GM19324 (cell line): ENCODE data around the gene LCAT.
"Not testable (repeated sequence)": the region's sequence is repeated elsewhere in the genome, so short reads cannot be mapped to it uniquely, and the experiment has no call there.

ENCODE experiments used
- ATAC-seq: cut with Tn5 transposase; IDR thresholded peaks from one replicate; pipeline ENCODE4 v1.9.1; 2021; ENCODE audit warnings: mild to moderate bottlenecking, moderate library complexity; ENCODE audit not compliant: unreplicated experiment, low FRiP score

Gene LCAT

DNA sequence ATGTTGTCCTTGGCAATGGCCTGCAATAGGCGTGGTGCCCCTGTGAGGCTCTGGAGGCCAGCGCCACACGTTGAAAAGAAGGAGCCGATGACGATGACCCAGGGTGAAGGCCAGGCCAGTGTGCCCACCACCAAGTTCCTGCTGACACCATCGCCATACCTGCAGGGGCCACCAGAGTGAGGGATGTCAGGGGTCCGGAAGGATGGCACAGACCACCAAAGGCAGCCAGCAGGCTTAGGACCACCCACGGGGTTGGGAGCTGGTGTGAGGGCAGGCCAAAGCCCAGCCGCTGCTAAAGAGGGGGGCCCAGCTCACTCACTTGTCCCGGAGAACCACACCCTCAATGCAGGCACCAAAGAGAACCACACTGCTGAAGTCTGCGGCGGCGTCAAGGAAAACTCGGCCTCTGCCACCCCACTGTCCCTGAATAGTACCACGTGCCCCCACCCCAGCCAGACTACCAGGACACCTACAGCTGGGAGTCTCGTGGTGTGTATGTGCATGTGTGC is 6.5 kb upstream of the LCAT start:
- no peak for ATAC-seq

DNA sequence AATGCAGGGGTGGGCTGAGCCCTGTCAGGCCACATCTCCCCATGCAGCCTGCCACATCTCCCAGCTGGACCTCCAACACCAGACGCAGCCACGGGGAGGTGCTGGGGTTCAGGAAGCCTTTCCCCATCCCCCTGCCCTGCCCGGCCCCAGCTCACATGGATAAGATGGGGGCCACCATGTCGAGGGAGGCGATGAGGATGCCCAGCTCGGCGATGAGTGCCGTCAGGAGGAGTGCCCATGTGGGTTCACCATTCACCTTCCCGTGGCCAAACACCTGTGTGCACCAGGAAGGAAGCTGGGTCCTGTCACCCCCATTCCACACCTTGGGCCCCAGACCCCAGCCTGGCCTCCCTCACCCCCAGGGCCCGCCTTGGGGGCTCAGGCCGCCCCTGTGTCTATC is 5.7 kb upstream of the LCAT start:
- ATAC-seq: no peak

DNA sequence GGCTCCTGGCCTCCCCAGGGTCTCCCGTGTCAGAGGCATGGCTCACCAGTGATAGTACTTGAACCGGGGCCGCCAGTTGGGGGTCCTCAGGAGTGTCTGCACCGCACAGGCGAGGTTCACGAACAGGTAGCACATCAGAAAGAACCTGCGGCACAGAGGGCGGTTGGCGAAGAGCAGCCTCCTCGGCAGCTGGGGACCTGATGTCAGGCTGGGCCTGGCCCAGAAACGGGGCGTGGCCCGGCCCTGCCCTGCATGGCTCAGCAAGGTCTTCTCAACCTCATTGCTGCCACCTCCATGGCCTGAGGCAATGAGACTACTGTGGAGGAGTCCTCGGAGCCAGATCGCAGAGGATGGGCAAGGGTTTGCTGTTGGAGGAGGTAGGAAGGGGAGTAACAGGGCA is 4.1 kb upstream of the LCAT start:
- no peak for ATAC-seq

DNA sequence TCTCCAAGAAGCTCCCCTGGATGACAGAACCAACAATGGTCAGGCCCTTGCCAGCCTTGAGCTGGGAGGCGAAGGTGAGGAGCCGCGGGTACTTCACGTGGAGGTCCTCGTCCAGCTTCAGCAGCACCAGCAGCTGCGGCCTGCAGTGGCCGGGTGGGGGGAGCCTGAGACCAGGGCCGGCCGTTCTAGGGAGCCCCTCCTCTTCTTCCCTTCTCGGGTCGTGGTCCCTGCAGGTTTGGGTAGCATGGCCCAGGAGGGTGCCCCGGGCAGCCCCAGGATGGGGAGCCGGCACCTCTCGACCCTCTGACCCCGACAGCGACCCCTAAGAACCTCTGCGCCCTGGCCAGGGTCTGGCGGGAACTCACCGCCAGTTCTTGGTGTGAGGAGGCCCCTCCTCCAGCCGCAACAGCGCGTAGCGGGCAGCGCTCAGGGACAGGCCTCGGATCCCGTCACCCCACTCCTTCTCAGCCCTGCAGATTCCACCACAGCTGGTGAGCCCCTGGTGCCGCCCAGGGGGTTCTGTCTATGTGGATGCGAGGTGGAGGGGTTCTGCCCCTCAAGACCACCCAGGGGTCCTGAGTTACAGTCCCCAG is 3.1 kb upstream of the LCAT start:
- ATAC-seq: no peak

DNA sequence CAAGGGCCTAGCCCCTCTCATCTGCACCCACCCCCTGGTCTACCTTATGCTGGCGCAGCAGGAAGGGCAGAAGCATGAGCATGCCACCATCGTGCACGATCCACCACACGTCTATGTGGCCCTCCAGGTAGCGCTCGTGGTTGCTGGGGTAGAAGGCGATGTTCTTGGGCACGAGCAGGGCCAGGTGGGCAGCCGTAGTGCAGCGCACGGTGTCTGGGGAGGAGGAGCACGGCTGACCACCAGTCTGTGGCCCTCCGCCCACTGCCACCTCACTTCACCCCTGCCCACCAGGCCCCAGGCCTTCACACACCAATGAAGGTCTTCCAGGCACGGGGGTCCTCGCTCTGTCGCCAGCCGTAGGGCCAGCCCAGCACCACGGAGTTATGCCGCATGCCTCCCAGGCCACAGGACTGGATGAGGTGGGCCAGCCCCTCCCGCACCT is 2.2 kb upstream of the LCAT start:
- no peak for ATAC-seq

DNA sequence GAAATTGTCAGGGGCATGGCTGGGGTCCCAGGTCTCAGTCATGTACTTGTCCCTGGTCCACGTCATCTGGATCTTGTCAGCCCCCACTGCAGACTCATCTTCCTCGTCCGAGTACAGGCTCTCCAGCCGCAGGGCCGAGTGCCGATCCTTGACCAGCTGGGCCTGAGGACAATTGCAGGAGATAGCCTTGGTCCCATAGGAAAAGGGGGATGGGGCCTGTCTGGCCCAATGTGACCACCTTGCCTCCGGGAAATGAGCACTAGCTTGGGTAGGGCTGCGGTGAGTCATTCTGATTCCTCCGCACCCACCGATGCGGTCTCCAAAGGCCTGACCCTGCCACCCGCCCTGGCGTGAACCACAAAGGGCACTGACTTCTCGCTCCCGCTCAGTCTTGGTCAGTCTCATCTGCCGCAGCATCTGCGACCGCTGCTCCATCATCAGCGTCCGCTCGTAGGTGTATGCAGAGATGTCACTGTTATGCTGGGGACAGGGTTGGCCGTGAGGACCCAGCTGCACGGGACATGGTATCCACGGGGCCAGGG is 1.5 kb upstream of the LCAT start:
- no peak for ATAC-seq

DNA sequence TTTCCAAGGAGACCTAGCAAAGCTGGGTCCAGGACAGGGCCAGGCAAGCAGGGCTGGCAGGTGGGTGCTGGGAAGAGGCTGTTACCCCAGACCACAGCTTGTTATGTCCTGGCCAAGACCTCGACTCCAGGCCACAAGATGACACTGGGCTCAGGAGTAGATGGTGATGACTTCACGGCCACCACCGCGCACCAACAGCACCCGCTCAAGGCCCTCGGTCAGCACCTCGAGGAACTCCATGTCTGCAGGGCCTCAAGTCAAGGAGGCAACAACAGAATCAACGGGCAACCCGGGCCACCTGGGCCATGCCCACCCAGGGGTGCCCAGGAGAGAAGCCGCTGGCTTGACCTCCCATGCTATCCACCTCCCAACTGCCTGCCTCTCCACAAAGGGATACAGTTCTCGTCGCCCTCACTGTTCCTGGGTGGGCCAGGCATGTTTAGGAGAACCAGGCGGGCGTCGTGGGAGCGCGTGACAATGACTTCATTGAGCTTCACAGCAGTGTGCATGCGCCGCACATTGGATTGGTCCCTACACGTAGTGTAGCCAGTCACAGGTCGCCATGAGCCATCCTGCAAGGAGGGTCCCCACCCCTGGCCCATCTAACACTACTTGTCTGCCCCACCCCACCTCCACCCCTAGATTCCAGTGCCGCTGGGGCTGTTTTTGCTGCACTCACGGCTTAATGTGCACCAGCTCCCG is 921 bp upstream of the LCAT start:
- no peak for ATAC-seq

DNA sequence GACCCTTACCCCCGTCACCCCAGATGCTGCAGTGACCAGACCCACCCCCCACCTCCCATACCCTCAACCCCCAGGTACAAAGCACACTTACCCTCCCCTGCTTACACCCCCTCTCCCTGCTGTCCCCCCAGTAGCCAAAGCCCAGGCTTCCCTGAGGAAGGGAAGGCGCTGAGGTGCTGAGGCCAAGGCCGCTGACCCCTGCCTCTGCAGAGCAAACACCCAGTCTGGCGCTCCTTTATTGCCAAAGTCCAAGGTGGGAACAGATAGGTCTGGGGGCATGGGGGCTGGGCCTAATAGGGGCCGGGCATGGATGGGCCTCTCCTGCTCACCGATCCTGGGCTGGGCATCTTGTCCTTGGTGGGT is 683 bp downstream of the LCAT start:
- no peak for ATAC-seq

DNA sequence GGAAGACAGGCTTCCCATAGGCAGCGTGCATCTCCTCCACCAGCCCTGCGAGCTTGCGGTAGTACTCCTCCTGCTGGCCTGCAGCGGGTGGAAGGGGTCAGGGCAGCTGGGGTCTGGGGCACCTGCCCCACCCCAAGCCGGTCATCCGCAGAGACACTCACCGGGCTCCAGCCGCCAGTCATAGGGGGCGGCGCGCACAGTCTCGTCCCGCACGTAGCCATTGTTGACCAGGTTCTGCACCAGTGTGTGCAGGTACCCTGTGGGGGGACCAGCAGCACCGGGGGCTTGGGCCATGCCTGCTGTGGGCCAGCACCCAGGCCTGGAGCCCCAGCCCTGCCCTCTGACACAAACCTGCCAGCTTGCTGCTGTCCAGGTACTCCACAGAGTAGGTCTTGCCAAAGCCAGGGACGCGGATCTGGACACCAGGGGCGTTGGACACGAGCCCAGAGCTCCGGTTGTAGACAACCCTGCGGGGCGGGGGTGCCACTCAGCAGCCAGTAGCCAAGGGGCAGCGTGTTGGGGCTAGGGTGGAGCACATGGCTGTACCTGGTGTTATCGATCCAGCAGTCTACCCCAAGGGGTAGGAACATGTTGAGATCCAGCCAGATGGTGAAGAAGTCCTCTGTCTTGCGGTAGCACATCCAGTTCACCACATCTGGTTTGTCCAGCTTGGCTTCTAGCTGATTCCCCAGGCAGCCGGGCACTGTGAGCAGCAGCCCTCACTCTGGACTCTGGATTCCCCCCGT is 1.2 kb downstream of the LCAT start:
- no peak for ATAC-seq

DNA sequence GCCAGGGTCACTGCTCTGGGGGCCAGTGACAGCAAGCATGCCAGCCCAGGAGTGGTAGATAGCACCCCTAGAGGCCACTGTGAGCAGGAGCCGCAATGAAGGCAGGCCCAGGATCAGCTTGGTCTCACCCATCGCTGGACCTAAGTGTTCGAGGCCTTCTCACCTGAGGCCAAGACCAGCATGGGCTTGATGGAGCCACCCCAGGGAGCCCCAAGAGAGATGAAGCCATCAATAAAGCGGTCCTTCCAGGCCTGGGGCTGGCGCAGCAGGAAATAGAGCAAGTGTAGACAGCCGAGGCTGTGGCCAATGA is 1.8 kb downstream of the LCAT start:
- no peak for ATAC-seq

DNA sequence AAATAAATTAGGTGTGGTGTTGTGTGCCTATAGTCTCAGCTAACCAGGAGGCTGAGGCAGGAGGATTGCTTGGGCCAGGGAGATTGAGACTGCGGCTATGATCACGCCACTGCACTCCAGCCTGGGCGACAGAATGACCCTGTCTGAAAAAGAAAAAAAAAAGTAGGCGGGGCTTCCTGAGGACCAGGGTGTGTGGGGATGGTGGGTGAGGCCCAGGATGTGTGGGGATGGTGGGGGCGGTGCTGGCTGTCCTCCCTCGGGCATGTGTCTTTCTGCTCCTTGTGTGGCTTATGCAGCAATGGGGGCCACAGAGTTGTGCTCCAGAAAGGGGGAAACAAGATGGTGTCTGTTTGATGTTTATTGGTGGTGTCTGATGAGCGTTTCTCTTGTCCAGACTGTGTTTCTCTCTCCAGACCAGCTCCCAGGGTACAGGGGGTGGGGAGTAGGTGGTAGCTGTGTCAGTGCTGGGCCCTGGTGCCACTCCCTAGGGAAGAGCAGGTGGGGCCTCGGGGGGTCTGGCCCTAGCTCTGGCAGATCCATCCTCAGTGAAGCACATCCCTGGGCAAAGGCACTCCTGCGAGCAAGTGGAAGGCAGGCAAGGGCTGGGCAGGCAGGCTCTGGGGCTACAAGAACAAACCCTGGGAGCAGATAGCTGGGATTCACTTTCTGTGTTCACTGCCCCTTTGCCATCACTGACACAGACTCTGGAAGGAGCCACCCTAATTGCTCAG is 2.3 kb downstream of the LCAT start:
- no peak for ATAC-seq

DNA sequence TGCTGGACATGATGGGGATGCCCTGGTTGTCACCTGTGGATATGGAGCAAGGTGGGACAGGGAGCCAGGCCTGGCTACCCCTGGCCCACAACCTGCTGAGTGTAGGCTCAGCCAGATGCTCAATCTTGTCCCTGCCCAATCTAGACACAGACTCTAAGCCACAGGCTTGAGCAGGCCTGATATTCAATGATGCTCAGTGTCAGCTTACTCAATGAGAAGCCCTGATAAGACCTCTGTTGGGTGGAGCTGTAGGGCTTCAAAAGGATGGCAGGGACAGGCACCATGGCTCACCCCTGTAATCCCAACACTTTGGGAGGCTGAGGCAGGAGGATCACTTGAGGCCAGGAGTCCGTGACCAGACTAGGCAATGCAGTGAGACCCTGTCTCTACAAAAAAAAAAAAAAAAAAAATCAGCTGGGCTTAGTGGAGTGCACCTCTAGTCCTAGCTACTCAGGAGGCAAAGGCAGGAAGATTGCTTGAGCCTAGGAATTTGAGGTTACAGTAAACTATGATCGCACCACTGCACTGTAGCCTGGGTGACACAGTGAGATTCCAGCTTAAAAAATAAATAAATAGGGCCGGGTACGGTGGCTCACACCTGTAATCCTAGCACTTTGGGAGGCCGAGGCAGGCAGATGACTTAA is 3.4 kb downstream of the LCAT start:
- no peak for ATAC-seq

DNA sequence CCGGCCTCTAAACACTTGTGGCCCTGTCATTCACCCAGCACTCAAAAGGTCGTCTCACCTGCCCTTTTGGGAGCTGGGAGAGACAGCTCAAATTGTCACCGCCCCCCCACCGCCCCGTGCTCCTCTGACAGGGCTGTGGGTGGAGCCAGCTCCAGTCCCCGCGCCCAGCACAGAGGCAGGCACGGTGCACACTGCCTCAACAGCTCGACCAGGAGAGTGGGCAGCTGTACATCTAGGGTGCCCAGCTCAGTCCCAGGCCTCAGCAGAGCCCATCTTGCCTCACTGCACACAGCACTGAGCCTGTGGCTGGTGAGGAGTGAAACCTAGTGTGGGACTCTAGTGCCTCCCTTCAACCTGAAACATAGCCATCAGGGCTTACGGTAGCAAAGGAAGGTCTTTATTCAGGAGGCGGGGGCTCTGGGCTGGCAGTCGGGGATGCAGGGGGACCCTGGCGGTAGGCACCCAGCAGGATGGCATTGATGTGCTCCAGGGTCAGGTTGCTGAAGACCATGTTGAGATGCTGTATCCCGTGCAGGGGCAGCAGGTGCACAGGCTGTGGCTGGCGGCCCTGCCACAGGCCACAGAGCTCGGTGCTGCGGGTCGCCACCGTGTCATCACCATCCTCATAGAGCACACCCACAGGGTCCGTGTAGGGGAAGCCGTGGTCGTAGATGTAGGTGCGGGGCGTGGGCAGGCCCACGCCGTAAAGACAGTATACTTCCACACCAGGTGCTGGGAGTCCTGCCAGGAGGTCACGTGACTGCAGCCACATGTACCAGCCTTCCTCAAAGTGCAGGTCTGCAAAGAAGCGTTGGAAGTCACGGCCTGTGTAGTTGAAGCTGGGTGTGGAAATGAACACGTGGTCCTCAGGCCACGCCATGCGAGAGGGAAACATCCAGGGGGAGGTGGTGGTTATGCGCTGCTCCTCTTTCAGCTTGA is 4.1 kb downstream of the LCAT start:
- ATAC-seq: no peak

DNA sequence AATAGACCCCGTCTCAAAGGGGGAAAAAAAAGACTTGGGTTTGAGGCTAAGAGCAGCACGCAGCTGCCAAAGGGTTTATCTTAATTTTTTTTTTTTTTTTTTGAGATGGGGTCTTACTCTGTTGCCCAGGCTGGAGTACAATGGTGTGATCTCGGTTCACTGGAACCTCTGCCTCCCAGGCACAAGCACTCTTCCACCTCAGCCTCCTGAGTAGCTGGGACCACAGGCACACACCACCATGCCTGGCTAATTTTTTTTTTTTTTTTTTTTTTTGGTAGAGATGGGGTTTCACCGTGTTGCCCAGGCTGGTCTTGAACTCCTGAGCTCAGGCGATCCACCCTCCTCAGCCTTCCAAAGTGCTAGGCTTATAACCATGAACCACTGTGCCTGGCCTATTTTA is 6.2 kb downstream of the LCAT start:
- ATAC-seq: not testable (repeated sequence)

DNA sequence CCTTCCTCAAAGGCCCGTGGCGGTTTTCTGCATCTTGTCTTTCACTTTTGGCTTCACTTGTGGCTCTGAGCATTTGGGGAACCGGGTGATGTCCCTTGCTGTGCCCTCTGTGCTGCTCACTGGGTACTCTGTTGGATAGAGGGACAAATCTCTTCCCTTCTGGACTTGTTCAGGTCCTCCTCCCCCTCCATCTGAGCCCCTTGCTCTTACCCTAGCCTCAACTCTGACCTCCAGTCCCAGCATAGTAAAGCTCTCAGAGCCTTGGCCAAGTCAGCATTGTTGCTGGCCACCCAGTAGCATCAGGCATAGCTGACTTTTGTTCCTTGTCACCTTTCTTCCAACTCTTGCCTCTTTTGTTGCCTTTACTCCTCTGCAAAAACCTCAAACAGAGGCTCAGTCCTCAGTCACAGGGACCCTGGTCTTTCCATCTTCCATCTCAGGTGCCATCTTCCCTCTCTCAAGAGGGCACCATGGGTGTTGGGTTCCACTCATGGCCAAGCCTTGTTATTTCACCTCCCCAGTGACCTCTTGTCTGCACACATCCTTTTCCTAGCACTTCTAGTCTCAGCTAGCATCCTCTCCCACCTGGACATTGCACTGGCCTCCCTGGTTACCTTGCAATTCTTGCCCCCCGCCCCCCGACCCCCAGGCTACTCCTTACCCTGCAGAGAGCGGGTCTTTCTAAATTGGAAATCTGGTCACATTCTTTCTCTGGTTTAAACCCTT is 6.9 kb downstream of the LCAT start:
- no peak for ATAC-seq

DNA sequence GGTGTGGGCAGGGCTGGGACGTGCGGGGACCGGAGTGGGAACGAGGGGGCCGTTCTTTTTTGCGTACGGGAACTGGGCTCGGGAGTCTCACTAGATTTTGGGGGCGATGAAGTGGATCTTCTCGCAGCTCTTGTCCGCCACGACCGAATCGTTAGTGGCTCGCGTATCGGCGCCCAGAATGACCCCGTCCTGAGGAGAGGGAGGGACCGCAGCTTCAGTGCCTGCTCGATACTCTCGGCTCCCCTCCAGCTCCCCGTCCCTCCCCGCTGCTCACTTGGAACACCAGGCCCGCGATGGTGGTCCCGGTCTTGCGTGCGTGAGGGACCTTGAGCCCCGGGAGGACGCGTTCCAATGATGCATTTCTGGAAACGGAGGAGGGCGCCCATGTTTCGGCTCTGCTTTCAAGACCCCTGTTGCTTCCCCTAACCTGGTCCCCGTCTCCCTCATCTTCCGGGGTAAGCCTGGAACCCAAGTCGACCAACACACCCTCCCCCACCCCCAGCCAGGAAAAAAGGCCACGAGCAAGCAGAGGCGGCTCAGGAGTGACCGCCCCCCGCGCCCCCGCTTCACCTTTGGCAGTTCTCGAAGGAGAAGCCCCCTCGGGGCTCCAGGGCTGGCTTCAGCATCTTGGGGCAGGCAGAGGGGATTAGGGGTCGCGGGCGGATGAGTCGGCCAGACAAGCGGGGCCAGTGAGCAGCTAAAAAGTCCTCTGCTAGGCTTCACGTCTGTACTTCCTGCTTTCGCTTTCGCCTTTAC is 7.6 kb downstream of the LCAT start, which contains the start of gene PSMB10:
Gene PSMB10 (minus strand): TSS at position 727 of the 756 bp plus-strand sequence. CDS start 101 bp downstream, at position 626.
- ATAC-seq: peak; percentile 43

DNA sequence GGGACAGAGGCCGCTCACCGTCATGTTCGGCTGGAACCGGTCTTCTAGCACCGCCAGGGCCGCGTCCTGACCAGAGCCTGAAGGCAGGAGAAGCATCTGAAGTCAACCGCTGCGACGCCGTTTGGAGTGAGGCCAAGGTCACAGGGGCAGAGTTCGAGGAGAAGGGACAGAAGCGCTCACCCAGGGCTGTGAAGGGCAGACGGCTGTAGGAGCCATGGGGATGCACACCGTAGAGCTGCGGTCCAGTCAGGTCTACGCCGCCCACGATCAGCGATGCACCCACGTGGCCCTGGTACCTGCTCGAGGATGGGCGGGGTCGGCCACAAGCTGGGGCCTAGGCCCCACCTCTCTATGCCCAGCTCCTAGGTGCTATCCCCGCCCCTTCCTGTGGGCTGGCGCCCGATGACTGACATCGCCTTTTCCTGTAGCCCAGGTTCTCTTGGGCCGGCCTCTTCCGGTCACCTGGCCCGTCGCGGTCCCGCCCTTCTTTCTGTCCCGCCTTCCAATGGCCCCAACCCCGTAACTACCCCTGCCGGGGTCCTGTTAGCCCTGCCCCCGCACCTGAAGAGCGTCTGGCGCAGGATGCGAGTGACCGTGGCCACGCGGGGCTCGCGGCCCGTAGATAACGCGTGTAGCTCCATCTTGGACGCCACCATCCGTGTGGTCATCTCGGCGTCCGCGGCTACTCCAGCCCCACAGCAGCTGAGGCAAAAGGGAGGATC is 8.4 kb downstream of the LCAT start:
- ATAC-seq: peak; percentile 87
